GM21723 (cell line): ENCODE results near the gene HIVEP3.

Experiments
- ATAC-seq: cut with Tn5 transposase; IDR thresholded peaks from one replicate; pipeline ENCODE4 v1.9.1; 2021; ENCODE audit warnings: mild to moderate bottlenecking, moderate library complexity; ENCODE audit not compliant: unreplicated experiment

The HIVEP3 gene

DNA sequence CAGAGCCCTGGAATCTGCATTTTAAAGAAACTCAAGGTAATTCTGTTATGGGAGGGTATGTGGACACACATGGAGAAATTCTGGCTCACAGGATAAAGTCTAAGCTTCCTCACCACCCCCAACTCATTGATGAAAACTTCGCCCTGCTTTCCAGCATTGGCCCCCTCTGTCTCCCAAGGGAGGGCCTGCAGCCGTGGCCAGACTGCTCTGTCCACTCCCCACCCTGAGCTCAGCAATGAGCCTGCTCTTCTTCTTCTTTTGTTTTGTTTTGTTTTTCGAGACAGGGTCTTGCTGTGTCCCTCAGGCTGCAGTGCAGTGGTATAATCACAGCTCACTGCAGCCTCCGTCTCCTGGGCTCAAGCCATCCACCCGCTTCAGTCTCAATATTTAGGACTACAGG is 297.5 kb downstream of the HIVEP3 start:
- no peak for ATAC-seq

DNA sequence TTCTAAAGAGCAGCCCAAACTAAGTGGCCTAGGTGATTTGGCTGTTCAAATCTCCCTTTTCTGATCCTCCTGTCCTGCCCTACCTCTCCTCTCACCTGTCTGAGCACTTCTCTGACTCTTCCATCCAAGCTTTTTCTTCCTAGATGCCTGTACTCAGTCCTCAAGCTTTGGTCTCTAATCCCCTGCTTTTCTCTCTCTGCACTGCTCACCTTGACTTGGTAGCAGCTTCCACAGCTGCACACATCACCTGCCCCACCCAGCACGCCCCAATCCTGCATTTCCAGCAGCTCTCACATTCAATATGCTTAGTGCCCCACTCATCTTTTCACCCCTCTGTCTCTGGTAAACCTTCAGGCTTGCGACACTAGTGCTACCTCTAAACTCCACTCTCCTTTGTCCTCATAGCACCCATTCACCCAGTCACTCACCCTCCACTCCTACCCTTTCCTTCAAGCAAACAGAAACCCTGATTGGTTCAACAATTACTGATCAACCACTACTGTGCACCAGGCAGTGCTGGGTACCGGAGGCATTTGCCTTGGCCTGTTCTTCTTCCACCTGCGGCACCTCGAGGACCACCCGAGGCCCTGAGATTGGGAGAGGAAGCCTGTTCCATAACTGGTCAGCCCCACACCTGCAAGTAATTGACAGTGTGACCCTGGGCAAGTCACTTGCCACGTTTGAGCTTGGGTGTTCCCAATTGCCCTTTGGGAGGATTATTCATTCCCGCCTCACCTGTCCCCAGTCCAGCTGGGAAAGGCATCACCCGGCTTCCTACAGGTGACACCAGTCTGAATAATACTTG is 298.2 kb downstream of the HIVEP3 start:
- ATAC-seq = no peak

DNA sequence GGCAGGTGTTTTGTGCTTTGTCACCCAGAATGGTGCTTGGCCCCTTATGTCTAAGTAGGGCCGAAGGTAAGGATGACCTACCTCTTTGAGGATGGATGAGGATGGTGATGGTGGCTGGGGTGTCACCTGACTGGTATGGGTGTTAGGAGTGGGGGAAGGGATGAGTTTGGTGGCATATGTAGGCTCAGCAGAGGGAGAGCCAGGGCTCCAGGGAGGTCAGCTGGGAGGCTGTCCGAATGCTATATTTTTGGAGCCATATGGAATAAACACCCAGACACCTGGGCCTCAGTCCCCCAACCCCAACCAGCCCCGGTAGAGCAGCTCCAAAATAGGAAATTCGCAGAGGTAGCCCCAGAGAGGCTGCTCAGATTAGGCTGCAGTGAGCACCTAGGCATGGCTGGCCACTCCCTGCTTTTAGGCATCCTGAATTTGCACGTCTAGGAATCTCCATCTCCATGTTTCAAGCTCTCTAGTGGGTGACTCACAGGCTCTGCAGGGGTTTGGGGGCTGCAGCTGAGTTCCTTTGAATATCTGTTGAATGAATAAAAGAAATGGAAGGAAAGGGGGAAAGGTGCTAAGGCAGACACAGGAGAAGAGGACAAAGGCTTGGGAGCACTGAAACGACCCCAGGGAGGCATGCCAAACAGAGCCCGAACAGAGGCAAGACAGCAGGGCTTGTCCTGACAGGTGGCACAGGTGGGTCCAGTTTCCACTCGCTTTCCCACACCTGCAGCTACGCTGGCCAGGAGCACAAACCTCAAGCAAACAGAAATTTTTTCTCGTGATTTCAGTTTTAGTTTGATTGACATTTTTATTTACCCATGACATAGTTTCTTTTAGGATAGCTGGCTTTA is 299.0 kb downstream of the HIVEP3 start:
- ATAC-seq = no peak

DNA sequence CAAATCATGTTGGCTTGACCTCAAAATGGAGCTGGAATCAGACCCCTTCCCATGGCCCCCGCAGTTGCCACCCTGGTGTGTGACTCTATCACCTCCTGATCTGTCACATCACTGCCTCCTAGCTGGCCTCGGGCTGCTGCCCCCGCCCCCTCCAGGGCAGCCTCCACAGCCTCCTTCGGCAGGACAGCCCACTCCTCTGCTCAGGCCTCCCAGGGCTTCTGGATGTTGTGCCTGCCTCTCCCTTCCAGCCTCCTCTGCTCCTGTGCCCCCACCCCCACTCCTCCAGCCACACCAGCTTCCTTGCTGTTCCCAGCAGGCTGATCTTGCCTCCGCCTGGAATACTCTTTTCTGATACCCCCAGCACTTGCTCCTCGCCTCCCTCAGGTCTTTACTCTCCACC is 299.9 kb downstream of the HIVEP3 start:
- ATAC-seq = no peak

DNA sequence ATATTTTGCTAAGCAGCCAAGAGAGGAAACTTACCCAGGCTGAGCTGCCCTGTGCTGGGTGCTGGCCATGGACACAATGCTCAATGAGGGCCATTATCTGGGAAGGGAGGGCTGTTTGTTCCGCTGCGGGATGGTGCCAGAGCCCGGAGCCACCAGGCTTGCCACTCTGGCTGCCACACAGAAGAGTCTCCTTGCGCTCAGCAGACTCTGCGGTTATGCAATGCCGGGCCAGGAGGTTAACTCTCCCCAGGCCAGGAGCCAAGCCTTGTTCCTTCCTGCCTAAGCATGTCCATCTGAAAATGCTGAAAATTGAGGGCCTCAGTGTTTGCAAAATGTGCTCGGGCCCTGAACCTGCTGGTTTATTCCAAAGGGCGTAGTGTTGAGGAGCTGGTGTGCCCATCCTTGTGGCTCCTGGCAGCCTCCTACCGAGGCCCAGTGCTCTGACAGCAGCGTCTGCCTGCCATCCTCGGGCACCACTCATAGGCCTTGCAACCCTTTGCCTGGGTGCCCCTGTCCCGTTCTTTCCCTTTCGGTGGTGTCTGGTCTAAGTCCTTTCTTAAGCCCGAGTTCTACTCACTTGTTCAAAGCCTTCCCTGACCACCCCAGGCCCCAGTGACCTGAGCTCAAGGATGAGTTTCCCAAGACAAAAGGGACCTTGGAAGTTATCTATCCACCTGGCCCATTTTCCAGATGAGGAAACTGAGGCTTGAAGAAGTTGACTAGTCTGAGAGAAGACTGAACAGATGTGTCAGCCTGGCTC is 300.5 kb downstream of the HIVEP3 start:
- ATAC-seq = no peak

DNA sequence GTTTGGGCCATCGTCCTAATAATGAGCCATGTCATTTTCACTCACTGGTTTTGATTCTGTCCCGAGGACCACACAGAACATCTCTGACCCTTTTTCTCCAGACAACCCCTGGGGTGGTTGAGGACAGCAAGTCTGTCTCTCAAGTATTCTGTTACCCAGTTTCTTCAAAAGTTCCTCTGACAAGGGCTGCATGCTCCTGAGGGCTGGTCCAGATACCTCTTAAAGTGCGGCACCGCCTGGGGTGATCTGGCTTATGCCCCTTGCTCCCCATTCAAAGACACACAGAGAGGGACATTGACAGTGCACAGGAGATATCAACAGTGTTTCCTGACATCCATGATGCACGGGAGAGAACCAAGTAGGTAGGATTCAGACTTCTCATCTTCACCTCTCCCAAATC is 301.4 kb downstream of the HIVEP3 start:
- ATAC-seq = no peak

DNA sequence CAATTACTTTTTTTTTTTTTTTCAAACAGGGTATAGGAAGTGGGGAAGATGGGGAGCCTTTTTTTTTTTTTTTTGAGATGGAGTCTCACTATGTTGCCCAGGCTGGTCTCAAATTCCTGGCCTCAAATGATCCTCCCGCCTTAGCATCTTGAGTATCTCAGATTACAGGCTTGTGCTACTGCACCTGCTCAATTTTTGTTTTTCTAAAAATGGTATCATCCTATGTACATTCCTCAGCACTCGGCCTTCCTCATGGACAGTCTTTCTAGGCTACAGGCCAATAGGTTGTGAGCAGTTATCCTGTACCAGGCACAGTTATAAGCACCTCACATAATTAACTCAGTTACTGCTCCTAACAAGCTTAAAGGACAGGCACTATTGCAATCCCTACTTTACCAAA is 302.2 kb downstream of the HIVEP3 start:
- ATAC-seq = no peak

DNA sequence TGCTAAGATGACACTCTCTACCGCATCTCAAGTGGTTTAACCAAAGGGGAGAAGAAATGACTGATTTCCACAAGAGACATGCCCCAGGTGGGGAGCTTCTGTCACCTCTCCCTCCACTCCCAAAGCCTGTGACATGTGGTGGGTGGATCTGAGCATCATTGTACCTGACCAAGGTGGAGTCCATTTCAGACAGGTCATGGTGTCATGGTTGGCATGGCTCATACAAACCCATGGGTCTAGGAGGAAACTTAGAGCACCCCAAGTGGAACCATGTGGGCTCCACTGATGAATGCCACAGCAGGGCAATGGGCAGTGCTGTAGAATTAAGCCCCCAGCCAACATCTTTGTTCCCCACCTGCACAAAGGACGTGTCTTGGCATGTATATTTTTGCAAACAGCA is 302.7 kb downstream of the HIVEP3 start:
- no peak for ATAC-seq

DNA sequence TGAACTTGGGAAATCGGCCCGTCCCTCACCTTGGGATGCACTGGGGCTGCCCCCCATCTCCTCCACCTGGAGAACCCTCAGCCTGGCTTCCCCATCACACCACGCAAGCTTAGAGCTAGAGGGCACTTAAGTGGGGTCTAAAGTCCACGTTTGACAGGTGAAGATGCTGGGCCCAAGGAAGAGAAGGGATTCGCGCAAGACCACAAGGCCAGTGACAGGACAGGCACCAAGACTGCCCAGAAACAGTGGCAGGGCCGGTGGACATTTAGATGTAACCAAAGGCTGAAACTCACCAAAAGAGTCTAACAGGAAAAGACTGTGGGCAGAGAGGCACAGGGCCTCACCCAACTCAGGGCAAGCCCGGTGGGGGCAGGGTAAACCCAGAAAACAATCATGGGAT is 303.4 kb downstream of the HIVEP3 start:
- ATAC-seq = no peak

DNA sequence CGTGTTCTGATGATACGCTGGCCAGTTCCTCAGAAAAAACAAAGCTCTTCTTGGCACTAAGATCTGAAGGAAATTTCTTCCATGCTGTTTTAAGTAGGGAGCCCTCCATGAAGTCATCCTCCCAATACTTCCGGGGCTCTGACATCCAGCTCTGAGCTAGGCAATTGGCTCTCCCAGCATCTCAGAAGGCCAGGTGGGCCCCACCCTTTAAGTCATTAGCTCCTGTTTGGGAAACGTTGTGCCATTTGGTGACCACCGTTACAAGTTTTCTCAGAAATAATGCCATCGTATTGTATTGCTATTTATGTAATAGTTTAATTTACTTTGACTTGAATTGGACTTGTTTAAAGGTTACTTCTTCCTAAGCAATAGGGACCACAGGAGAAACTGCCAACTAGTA is 303.9 kb downstream of the HIVEP3 start:
- ATAC-seq = no peak

DNA sequence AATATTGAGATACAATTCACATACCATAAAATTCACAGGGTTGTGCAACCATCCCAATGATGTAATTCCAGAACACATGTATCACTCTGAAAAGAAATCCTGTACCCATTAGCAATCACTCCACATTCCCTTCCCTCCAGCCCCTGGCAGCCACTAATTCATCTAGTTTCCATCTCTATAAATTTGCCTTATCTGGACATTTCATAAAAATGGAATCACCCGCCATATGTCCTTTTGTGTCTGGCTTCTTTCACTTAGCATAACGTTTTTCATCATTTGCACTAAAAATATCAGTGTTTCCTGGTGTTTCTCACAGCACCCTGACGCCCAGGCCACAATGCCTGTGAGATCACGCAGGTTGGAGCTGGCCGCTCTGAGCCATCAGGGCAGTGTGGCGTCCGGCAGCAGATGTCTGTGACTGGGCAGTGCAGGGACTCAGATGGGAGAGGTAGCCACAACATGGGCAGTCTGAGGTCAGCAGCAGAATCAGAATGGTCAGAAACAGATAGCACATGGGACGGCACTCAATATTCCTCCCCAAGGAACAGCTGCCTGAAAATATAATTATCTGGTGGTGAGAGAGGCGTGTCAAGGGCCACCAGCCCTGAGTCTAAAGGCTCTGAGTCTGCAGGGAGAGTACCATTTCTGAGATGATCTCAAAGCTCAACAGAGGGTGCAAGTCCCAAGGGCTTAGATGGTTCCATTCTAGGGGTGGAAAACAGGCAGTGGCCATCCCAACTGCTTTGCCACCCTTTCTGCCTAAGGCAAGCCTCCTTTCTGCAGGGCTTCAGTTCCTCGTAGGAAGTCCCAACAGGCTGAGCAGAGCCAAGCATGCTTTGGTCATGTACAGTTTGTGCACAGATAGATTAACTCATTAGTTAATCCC is 304.8 kb downstream of the HIVEP3 start:
- no peak for ATAC-seq

DNA sequence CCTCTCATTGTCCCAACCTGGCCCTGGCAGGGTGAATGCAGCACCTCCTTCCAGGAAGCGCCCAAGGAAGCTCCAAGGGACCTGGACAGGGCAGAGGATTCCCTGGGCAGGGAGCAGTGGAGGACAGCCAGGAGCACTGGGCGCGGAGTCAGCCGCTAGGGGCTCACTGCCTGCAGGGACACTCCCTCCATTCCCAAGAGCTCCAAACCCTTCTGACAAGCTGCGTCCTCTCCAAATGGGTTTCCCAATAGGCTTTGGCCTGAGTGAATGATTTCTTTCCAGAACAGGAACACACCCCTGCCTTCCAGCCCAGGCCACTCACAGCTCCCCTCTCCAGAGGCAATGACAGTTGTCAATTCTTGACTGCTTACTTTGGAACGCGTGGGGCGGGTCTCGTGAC is 305.8 kb downstream of the HIVEP3 start:
- ATAC-seq = no peak

DNA sequence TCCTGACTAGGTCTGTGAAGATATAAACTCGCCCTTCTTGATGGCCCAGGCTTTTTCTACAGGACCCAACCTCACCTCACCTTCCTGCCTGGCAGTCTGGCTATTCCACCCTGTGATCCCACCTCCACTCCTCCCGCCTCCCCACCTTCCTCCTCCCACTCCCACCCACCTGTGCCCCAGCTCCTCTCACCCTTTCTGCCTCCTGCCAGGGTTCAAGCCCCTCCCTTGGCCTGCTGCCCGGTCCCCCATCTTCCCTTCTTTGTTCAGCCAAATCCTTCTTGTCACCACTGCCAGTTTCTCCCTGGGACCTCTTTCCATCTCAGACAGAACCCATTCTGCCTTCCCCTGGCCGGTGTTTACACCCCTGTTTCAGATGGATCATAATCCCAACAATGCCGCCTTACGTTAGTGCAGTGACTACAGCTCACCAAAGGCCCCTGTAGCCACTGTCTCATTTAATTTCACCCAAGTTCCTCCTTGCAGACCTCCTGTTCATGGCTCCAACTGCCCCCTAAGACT is 306.7 kb downstream of the HIVEP3 start:
- no peak for ATAC-seq

DNA sequence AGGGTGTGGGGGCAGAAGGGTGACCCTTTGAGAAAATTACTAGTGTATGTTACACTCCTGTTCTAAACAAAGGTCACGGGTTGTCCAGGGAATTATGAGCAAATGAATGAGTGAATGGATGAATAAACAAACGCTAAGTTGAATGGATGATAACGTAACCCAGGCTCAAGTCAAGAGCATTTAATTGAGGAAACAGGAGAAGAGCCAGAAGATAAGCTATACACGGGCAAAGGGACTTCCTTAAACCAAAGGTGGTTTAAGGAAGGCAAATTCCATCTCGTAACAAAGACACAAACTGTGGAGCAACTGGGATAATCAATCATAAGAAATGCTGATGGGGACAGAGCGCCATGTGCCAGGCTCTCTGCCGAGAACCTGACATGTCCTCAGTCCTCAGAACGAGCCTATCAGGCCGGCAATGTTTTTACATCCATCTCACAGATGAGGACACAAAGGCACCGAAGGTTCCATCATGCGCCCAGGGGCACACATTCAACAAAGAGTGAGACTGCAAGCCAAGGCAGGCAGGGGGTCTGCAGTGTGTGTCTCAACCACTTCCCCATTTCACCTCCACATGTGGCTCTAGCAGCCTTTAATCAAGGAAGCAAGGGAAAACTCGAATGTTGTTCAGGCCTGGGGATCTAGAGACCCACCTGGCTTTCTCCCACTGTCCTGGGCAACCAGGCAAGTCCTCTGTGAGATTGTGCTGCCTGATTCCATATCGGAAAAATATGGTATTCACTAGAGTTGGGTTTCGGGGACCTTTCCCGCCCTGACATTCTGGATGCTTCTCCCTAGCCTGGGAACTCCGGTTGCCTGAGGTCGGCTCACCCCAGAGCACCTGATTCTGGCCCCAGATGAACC is 307.4 kb downstream of the HIVEP3 start:
- ATAC-seq = no peak

DNA sequence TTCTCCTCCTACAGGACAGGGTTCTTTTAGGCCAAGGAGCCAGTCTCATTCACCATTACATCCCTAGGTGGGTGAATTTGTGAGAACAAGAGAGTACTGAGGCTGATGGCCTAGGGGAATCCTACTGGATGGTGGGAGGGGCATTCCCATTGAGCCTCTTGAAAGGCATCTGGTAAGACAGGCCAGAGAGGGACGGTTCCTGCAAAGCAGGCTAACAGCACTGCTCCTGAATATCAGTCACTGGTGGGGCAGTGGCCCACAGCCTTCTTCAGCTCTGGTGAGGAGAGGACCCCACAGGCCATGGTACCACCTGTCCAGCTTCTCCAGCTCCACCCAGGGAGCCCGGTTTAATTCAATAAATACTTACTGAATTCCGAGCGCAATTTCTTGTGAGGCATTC is 308.4 kb downstream of the HIVEP3 start:
- no peak for ATAC-seq

DNA sequence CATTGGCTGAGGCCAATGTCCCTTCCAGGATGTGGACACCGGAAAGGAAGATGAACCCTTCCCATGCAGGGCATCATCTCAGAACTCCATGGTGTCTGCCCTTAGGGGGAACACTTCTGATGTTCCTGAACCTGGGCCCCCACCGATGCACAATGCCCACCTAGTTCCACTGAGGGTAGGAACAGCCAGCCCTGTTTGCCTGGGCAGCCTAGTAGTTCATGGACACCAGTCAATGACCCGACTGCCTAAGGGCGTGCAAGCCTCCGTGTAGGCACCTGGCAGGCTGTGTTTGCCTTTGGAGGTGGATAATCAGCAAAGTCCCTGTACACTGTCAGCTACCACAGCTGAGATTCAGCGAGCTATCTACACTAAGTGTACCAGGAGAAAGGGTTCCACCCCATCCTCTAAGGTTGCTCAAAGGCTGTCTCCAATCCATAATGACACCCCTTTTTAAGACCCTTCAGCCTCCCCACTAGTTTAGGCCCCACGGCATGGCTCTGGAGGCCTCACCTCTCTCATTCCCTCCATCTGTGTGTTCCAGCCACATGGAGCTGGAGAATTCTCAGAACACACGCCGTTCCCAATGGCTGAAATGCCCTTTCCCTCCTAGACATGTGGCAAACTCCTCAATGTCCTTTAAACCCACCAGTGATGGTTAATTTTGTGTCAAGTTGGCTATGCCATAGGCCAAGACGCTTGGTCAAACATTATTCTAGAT is 309.4 kb downstream of the HIVEP3 start:
- ATAC-seq = no peak

DNA sequence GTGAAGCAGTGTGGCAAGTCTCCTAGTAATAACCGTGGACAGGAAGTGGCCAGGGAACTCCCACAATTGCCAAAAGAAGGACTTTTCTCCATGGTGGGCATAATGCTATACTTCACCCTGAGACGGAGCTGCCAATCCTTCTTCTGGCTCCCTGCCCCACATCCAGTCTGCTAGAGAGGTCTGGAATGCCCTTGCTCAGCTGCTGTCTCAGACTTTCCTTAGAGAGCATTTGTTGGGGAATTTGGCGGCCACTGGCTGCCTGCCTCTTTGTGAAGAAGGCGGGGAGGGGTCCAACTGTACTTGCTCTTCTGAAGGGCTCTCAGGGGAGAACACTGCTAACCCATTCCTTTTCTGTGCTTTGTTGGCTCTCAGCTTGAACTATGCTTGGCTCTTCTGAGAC is 310.5 kb downstream of the HIVEP3 start:
- no peak for ATAC-seq

DNA sequence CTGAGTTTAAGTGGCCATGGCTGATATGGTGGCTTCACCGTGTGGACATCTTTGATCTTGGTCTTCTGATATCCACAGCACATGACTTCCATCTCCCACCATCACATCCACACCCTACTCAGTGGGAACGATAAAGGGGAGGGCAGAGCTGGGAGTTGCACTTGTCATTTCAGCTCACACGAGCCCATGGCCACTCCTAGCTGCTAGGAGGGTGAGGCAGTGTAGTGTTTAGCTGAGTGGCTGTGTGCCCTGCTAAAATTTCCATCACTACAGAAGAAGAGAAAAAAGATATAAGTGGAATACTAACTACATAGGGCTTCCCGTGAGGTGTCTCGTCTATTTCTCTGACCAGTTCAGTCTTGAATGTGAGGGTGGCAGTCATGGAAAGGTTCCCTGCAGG is 310.9 kb downstream of the HIVEP3 start:
- no peak for ATAC-seq

DNA sequence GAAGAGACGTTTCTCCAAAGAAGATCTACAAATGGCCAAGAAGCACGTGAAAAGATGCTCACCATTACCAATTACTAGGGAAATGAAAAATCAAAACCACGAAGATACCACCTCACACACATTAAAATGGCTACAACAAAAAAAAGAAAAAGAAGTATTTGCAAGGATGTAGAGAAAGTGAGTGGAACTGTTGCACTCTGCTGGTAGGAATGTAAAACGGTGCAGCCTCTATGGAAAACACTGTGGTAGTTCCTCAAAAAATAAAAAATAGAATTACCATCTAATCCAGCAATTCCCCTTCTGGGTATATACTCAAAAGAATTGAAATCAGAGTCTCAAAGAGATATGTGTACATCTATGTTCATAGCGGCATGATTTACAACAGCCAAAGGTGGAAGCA is 318.8 kb downstream of the HIVEP3 start:
- ATAC-seq = no peak
